GM18526 (cell line): Measurements from ENCODE around the gene DENND6A.

Experiments used
- POLR2A ChIP-seq: IDR thresholded peaks from 3 replicates; pipeline ENCODE4 v1.6.1; 2011; ENCODE audit not compliant: insufficient read length; ENCODE audit errors: extremely low read depth

The DENND6A gene

DNA sequence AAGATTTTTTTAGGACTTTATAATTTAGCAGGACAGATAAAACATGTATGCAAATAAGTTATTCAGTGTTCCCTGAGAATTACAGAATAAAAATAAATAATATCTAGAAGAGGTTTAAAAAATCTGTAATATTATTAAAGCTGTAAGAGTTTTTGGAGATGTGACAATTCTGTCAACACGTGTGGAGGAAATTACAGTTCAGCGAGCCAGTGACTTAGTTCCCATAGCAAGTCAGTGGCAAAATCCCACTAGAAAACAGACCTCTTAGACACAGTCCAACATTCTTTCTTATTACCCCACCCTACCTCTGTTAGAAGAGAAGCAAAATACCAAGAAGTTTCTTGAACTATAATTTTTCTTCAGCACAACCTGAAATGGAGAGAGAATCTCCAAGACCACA lies 16.2 kb upstream of the DENND6A start:
- TF ChIP-seq POLR2A = no peak

GRCh38 chr3:57706462-57706861 lies 13.6 kb upstream of the DENND6A start:
- no peak for TF ChIP-seq POLR2A

DNA sequence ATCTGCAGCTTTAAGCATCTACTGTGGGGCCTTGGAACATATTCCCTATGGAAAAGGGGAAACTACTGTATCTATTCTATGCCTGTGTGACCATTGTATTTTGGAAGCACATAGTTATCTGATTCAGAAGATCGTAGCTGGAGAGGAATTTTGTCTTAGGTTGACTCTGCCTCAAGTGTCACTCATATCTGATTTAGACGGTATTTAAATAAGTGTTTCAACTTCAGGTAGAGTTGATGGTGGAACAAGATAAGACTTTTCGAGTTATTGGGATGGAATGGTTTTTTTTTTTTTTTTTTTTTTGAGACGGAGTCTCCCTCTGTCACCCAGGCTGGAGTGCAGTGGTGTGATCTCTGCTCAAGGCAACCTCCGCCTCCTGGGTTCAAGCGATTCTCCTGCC lies 8.9 kb upstream of the DENND6A start:
- TF ChIP-seq POLR2A = no peak

DNA sequence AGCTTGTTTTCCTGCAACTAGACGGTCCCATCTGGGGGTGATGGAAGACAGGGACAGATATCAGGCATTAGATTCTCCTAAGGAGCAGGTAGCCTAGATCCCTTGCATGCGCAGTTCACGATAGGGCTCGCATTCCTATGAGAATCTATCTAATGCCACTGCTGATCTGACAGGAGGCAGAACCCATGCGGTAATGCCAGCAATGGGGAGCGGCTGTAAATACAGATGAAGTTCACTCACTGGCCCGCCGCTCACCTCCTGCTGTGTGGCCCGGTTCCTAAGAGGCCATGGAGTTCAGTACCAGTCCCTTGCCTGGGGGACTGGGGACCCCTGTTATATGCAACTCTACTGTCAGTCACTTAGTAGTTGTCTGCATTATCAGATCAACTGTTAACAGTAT lies 7.9 kb upstream of the DENND6A start:
- TF ChIP-seq POLR2A = no peak

GRCh38 chr3:57699591-57699990 lies 6.7 kb upstream of the DENND6A start:
- no peak for TF ChIP-seq POLR2A

- TF ChIP-seq POLR2A = no peak
Observed at GRCh38 chr3:57696801-57697321, 4.0 kb upstream of the DENND6A start.

GRCh38 chr3:57694146-57694545 lies 1.3 kb upstream of the DENND6A start:
- no peak for TF ChIP-seq POLR2A

DNA sequence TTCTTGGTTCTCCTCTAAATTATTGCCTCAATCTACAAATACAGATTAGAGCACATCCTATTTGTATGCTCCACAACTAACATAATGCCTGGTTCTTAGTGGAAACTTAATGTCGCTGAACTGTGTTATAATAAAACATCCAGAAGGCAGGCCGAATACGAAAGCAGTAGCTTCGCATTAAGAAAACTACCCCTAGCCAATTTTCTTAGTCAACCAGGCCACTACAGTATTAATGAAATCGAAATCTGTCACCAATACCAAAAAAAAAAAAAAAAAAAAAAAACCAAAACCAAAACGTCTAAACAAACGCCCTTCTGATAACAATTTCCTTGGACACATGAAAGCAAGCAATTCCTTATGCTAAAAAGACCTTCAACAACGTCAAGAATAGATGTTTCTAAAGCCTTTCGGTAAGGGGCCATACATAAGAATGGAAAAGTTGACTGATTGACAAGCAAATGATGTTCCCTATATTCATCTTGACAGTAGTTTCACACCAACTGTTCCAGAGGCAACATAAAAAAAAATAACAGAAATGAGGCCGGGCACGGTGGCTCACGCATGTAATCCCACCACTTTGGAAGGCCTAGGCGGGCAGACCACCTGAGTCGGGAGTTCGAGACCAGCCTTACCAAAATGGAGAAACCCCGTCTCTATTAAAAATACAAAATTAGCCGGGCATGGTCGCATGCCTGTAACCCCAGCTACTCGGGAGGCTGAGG lies 1.3 kb downstream of the DENND6A start:
- TF ChIP-seq POLR2A = no peak

GRCh38 chr3:57689367-57690053 lies 3.4 kb downstream of the DENND6A start:
- TF ChIP-seq POLR2A = no peak

GRCh38 chr3:57688291-57688690 lies 4.6 kb downstream of the DENND6A start:
- no peak for TF ChIP-seq POLR2A

GRCh38 chr3:57683286-57683685 lies 9.6 kb downstream of the DENND6A start:
- no peak for TF ChIP-seq POLR2A

DNA sequence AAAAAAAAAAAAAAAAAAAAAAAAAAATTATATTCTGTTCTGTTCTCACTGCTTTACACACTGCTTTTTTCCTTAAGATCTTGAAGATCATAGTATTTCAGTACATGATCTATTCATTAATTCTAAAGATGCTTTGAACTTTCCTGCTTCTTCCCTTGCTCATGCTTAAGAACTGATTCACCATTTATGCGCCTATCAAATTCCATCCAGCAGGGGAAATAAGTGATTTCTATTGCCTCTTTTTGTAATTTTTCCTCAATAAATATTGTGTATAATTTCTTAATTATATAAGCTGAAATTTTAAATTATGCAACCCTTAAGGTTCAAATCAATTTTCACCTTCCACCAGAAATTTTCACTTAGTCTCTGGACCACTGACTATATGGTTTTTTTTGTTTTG lies 10.6 kb downstream of the DENND6A start:
- no peak for TF ChIP-seq POLR2A

DNA sequence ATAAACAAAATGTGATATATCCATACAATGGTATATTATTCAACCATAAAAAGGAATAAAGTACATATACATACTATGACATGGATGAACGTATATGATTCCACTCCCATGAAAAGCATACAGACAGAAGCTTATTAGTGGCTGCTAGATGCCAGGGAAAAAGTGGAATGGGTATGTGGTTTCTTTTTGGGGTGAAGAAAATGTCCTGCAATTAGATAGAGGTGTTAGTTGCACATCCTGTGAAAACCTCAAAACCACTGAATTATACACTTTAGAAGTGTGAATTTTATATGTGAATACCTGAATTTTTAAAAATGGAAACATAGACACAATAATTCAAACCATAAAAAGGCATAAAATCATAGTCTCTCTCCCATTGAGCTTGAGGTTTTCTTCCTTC lies 11.2 kb downstream of the DENND6A start:
- no peak for TF ChIP-seq POLR2A

- TF ChIP-seq POLR2A = no peak
Observed at GRCh38 chr3:57680046-57680445, 12.8 kb downstream of the DENND6A start.

DNA sequence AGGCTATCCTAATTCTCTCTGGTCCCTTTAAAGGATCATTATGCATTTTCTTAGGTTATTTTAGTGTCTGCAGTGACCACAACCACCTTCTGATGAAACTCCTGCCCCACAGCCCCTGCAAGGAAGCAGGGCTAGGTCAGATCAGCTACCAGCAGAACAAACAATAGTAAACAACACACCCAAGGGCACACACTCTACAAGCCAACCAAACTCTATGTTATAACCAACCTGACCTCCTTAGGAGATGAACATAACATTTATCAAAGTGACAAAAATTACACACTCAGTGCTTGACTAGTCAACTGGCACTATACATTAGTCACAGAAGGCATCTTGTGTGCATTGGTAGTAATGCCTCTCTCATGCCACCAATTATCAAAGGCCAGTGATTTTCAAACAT lies 17.3 kb downstream of the DENND6A start:
- no peak for TF ChIP-seq POLR2A

GRCh38 chr3:57673156-57673555 lies 19.7 kb downstream of the DENND6A start:
- no peak for TF ChIP-seq POLR2A

DNA sequence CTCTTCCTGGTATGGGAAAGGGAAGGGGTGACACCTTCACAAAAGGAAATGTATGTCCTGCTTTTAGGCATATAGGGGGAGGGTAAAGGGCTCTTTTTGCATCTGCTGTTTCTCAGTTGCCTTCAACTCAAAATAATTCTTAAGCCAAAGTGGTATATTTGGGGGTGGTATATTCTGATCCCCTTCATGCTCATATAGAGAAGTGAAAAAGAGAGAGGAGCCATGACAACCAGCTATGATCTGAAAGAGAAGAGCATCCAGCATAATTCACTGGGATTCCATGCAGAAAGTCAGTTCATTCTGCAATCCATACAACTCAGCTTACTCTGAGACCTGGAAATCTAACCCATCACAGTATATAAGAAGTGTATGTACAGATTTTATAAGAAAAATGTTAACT lies 22.3 kb downstream of the DENND6A start:
- no peak for TF ChIP-seq POLR2A

DNA sequence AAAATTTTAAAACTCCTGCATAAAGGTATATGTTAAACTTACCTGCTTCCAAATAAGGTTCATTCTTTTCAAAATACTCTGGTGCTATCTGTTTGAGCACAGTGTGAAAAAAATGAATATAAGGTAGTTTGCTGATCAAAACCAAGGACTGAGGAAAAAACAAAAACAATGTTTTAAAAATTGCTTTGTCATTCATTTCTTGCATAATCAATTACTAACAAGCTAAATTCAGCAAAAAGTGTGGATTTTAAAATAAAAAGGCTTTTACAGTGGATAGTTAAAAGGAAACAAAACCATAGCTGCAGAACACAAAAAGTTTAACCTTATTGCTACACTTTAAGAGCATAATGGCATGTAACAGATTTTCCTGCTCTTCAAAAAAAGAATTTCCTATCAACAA lies 31.5 kb downstream of the DENND6A start:
- TF ChIP-seq POLR2A = no peak
